Skeletal muscle tissue (tissue), 4 donors: ENCODE results near the gene KHDC4. TPM values are rescaled to one million over a fixed set of nuclear protein-coding genes. Genes with fewer than 3 reads are reported as not detected.
A peak's percentile ranks its signal among the peaks of the same experiment; 100 is the strongest.

Source experiments
- H3K27ac ChIP-seq: one replicate; pipeline ENCODE4 v1.7.0; 2013; ENCODE audit warnings: mild to moderate bottlenecking, low read depth, low read length, inconsistent platforms
- H3K27me3 ChIP-seq, 3 donors: one replicate each; pipeline ENCODE4 v1.7.0; 2013; ENCODE audit warnings: low read length in 3 of 3; ENCODE audit not compliant: control insufficient read depth in 3 of 3, insufficient read depth in 3 of 3
- H3K36me3 ChIP-seq, 3 donors: one replicate each; pipeline ENCODE4 v1.7.0; 2013; ENCODE audit warnings: low read length in 3 of 3; ENCODE audit not compliant: control insufficient read depth in 3 of 3, insufficient read depth in 3 of 3
- H3K4me1 ChIP-seq, 3 donors: one replicate each; pipeline ENCODE4 v1.7.0; 2013; ENCODE audit warnings: low read length in 3 of 3, mild to moderate bottlenecking in 3 of 3; ENCODE audit not compliant: control insufficient read depth in 3 of 3, insufficient read depth in 3 of 3
- H3K4me3 ChIP-seq, 3 donors: one replicate each; pipeline ENCODE4 v1.7.0; 2013; ENCODE audit warnings: low read length in 3 of 3
- H3K9ac ChIP-seq, 3 donors: one replicate each; pipeline ENCODE4 v1.7.0; 2013; ENCODE audit warnings: low read length in 3 of 3, mild to moderate bottlenecking in 3 of 3, moderate library complexity in 2 of 3, low read depth in 1 of 3
- H3K9me3 ChIP-seq, 3 donors: one replicate each; pipeline ENCODE4 v1.7.0; 2013; ENCODE audit warnings: low read length in 3 of 3; ENCODE audit not compliant: control insufficient read depth in 3 of 3
- total RNA-seq: library from RNA; depleted of rRNA; stranded (reverse); fragments of >200 nt; gene quantifications from one replicate; pipeline ENCODE4 v1.2.3, GENCODE V29; 2014
- donor health status: Osteomylitis.

The KHDC4 gene
- total RNA-seq, 1 donor from 2014 or later, result 26.6 TPM

- peaks cover 24 to 31% (median 27%) of the 10 kb centered on the region in 3 donors for H3K4me1 ChIP-seq
- H3K27me3 ChIP-seq, result no peaks in the 10 kb centered on the region
- peaks cover 45 to 71% (median 70%) of the 10 kb centered on the region in 3 donors for H3K36me3 ChIP-seq
- no peak overlapping the region for H3K4me3 ChIP-seq
- no peaks in the 10 kb centered on the region for H3K9me3 ChIP-seq
- no peak overlapping the region for H3K9ac ChIP-seq
- no peak overlapping the region for H3K27ac ChIP-seq
These were observed 23.2 kb upstream of the KHDC4 start for GRCh38 chr1:155957411-155957915.

- peaks cover 53 to 75% (median 73%) of the 10 kb centered on the region in 3 donors for H3K36me3 ChIP-seq
- no peak overlapping the region for H3K4me3 ChIP-seq
- no peaks in the 10 kb centered on the region for H3K27me3 ChIP-seq
- peaks cover 9 to 22% (median 10%) of the 10 kb centered on the region in 3 donors for H3K4me1 ChIP-seq
- no peak overlapping the region for H3K27ac ChIP-seq
- no peaks in the 10 kb centered on the region for H3K9me3 ChIP-seq
- no peak overlapping the region for H3K9ac ChIP-seq
These were observed 20.4 kb upstream of the KHDC4 start for GRCh38 chr1:155954645-155955044.

GRCh38 chr1:155952505-155952890 is 18.3 kb upstream of the KHDC4 start:
- peaks cover 9 to 15% (median 10%) of the 10 kb centered on the region in 3 donors for H3K4me1 ChIP-seq
- H3K36me3 ChIP-seq, result peaks cover 53 to 73% (median 68%) of the 10 kb centered on the region in 3 donors
- no peaks in the 10 kb centered on the region for H3K27me3 ChIP-seq
- no peak overlapping the region for H3K27ac ChIP-seq
- peak overlapping the region in 1 of 3 donors; percentile 12 for H3K9ac ChIP-seq
- H3K9me3 ChIP-seq, result no peaks in the 10 kb centered on the region
- no peak overlapping the region for H3K4me3 ChIP-seq

DNA sequence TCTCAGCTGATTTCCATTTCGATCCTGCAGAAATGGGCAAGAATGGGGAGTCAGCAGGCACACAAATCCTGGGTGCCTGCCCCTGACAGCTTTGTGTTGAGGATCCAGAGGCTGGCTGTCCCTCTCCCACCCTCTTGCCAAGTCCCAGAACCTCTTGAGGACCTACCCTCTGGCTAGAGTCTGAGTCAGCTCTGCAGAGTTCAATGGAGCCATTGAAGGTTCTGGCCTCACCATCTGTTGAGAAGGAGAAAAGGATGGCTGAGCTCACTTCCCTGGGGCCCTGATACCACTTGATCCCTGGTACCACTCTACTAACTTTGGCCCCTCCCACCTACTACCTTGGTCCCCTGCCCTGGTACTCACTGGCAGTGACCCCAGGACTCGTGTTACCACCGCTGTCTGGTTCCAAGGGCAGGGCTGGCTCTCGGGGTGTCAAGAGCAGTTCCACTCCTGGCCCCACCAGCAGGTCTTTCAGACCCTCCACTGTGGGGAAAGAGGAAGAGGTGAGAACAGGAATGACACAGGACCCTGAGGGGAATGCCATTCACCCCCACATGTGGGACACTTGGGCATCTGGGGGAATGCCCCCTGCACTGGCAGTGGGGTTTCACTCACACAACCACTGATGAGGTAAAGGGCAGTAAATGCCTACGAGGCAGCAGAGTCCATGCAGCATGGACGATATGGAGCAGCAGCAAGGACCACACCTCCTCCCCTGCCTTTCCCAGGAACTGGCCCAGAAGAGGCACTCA is 17.7 kb upstream of the KHDC4 start:
- no peak overlapping the region for H3K27ac ChIP-seq
- peaks cover 53 to 73% (median 69%) of the 10 kb centered on the region in 3 donors for H3K36me3 ChIP-seq
- peaks cover 9 to 12% (median 10%) of the 10 kb centered on the region in 3 donors for H3K4me1 ChIP-seq
- H3K9me3 ChIP-seq, result no peaks in the 10 kb centered on the region
- H3K4me3 ChIP-seq, result no peak overlapping the region
- H3K27me3 ChIP-seq, result no peaks in the 10 kb centered on the region
- H3K9ac ChIP-seq, result peak overlapping the region in 2 of 3 donors; percentile 8 to 12

DNA sequence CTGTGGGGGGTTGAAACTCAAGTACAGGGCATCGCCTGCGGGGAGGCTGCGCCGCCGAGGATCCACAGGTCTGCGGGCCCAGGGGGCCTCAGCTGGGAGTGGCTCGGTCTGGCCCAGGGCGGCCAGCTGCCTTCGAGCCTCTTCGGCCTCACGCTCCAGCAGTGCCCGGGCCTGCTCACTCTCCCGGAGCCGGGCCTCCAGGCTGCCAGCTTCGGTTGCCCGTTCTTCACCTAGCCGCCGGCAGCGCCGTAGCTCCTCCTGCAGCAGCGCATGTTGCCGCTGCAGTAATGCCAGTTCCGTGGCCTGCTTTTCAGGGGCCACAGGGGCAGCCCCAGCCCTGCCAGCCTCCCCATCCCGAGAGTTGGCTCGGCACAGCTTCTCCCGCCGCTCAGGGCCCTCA is 16.6 kb upstream of the KHDC4 start:
- Histone ChIP-seq H3K36me3 (peaks cover 58 to 79% (median 78%) of the 10 kb centered on the region in 3 donors), H3K27me3 (no peaks in the 10 kb centered on the region), H3K4me3 (no peak overlapping the region), H3K4me1 (peaks cover 9 to 12% (median 10%) of the 10 kb centered on the region in 3 donors), H3K9ac (no peak overlapping the region), H3K27ac (no peak overlapping the region), H3K9me3 (no peaks in the 10 kb centered on the region)

DNA sequence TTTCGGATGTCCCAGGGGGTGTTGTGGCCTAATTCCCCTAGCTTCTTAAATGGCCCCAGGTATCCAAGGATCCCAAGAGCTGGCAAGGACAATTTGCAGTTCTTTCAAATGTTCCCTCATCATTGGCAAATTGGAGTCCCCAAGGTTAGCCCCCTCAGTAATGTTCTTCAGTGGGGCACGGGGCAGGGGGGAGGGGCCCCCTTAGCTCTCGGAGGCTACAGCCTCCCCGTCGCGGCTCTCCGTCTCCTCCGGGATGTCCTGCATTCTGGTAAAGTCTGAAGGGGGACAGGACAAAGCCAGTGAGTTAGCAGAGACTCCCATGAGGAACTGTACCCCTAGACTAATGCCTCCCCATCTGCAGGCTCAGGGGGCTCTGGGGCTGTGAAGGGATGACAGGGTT is 13.5 kb upstream of the KHDC4 start:
- H3K9ac ChIP-seq, result no peak overlapping the region
- H3K4me1 ChIP-seq, result peaks cover 19 to 29% (median 25%) of the 10 kb centered on the region in 3 donors
- H3K9me3 ChIP-seq, result no peaks in the 10 kb centered on the region
- no peaks in the 10 kb centered on the region for H3K27me3 ChIP-seq
- H3K4me3 ChIP-seq, result no peak overlapping the region
- H3K27ac ChIP-seq, result no peak overlapping the region
- peaks cover 45 to 59% (median 57%) of the 10 kb centered on the region in 3 donors for H3K36me3 ChIP-seq

DNA sequence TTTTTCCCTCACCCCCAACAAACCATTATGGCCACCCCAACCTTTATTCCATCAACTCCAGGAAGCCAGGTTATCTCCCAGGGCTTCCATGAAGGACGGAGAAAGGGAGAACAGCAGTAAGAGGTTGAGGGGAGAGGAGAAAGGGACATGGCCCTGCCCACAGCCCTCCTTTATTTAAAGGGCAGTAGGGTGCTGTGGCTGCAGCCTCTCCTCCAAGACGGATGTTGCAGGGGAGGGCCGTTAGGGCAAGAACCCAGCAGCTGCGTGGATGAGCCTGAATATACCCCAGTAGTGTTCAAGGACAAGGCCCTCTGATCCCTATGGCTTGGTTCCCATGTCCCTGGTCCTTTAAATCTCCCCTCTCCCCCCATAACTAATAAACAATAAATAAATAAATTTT is 13.1 kb upstream of the KHDC4 start:
- no peak overlapping the region for H3K9ac ChIP-seq
- no peak overlapping the region for H3K27ac ChIP-seq
- H3K4me1 ChIP-seq, result peaks cover 18 to 28% (median 25%) of the 10 kb centered on the region in 3 donors
- H3K4me3 ChIP-seq, result no peak overlapping the region
- H3K9me3 ChIP-seq, result no peaks in the 10 kb centered on the region
- peaks cover 41 to 55% (median 53%) of the 10 kb centered on the region in 3 donors for H3K36me3 ChIP-seq
- H3K27me3 ChIP-seq, result no peaks in the 10 kb centered on the region

DNA sequence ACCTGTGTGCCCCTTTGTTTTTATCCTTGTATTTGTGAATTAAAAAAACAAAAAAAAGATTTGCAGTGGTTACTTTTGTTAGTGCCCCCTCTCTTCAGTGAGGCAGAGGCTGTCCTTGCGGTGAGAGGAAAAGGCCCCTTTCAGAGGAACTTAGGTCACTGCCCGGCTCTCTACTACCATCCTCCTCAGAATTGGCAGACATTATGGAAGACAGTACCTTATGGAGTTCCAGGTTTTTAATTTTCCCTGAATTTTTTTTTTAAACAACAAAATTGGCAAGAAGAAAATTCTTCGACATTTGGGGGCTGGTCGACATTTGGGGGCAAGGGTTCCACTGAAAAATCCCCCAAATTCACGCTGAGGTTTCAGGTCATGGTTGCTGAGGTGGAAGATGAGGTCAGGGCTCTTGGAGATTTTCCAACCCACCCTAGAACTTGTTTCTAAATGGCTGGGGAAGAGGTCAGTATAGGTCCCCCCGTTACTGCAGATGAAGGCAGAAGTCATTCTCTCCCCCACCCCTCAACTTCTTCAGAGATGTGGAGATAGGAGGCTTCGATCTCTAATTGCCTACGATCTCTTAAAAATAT is 12.5 kb upstream of the KHDC4 start:
- H3K9me3 ChIP-seq, result no peaks in the 10 kb centered on the region
- H3K4me1 ChIP-seq, result peaks cover 18 to 26% (median 26%) of the 10 kb centered on the region in 3 donors
- H3K27me3 ChIP-seq, result no peaks in the 10 kb centered on the region
- peaks cover 35 to 49% (median 47%) of the 10 kb centered on the region in 3 donors for H3K36me3 ChIP-seq
- peak overlapping the region in 1 of 3 donors; percentile 33 for H3K9ac ChIP-seq
- H3K27ac ChIP-seq, result no peak overlapping the region
- no peak overlapping the region for H3K4me3 ChIP-seq

- no peaks in the 10 kb centered on the region for H3K9me3 ChIP-seq
- H3K9ac ChIP-seq, result no peak overlapping the region
- no peak overlapping the region for H3K27ac ChIP-seq
- peaks cover 34 to 41% (median 39%) of the 10 kb centered on the region in 3 donors for H3K4me1 ChIP-seq
- peaks cover 17 to 30% (median 27%) of the 10 kb centered on the region in 3 donors for H3K36me3 ChIP-seq
- H3K27me3 ChIP-seq, result no peaks in the 10 kb centered on the region
- H3K4me3 ChIP-seq, result no peak overlapping the region
These were observed 10.2 kb upstream of the KHDC4 start for GRCh38 chr1:155944444-155944799.

DNA sequence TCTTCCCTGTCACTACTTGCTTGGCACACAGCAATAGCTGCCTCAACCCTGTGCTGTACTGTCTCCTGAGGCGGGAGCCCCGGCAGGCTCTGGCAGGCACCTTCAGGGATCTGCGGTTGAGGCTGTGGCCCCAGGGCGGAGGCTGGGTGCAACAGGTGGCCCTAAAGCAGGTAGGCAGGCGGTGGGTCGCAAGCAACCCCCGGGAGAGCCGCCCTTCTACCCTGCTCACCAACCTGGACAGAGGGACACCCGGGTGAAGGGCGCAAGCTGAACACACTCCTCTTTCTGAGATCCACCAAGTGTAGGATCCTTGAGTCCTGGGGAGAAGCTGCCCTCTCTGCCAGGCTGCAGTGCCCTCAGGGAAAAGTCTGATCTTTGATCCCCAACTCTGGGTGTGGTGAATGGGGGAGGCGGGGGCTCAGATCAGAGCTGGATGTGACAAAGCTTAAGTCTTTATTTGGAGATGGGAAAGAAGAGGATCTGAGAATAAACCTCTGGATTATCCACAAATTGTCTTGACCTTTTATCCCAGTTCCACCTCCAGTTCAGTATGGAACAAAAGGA is 8.4 kb upstream of the KHDC4 start:
- Histone ChIP-seq H3K36me3 (peaks cover 12 to 18% (median 17%) of the 10 kb centered on the region in 3 donors), H3K9me3 (no peaks in the 10 kb centered on the region), H3K27ac (no peak overlapping the region), H3K27me3 (no peaks in the 10 kb centered on the region), H3K4me3 (no peak overlapping the region), H3K9ac (peak overlapping the region in 2 of 3 donors; percentile 20 to 40), H3K4me1 (peaks cover 37 to 49% (median 39%) of the 10 kb centered on the region in 3 donors)
